Panc1 (cell line): Measurements from ENCODE around the gene ASCC3. TPM values are rescaled to one million over a fixed set of nuclear protein-coding genes. Genes with fewer than 3 reads are reported as not detected.

ENCODE experiments used
- ATAC-seq: fragments of 200-7000 bp; cut with Tn5 transposase; 2 replicates; pipeline ENCODE4 v1.9.1; 2020; ENCODE audit warnings: mild to moderate bottlenecking, moderate library complexity
- BruUV-seq: library from RNA; stranded (reverse); fragments of 400-500 nt; replicated peaks from 2 replicates; lab custom pipeline; 2021; lab: Mats Ljungman, UMichigan
- CTCF ChIA-PET: fragments of 300-600 bp; sonication (Branson Sonifier 250); formaldehyde crosslinking; loops from one replicate; lab custom pipeline; 2022; ENCODE audit warnings: antibody characterized with exemption; lab: Charles Lee
- POLR2A ChIA-PET: fragments of 300-600 bp; sonication (Branson Sonifier 250); formaldehyde crosslinking; loops from one replicate; lab custom pipeline; 2022; ENCODE audit warnings: antibody characterized with exemption; lab: Charles Lee
- DNase-seq: peaks from one replicate; pipeline ENCODE4 v3.0.0-alpha.2; 2010; ENCODE audit warnings: low read depth, low spot score
- H3K27ac ChIP-seq: 2 replicates; pipeline ENCODE4 v1.5.1; 2011; ENCODE audit warnings: mild to moderate bottlenecking, low read length, inconsistent platforms
- H3K27me3 ChIP-seq: fragments of 200-500 bp; sonication (Bioruptor generic); 2 replicates; pipeline ENCODE4 v1.6.0; 2014; ENCODE audit warnings: low read length, inconsistent platforms; ENCODE audit not compliant: control insufficient read depth, insufficient read depth
- H3K36me3 ChIP-seq: fragments of 200-500 bp; sonication (Bioruptor generic); 2 replicates; pipeline ENCODE4 v1.5.1; 2014; ENCODE audit warnings: inconsistent platforms, mild to moderate bottlenecking, low read length, moderate library complexity; ENCODE audit not compliant: control insufficient read depth, insufficient read depth
- H3K4me1 ChIP-seq: 2 replicates; pipeline ENCODE4 v1.5.1; 2011; ENCODE audit warnings: inconsistent platforms, mild to moderate bottlenecking, low read length, moderate library complexity; ENCODE audit not compliant: control insufficient read depth, insufficient read depth
- H3K4me3 ChIP-seq, 2 experiments: 2 replicates each; pipeline ENCODE4 v1.5.1; 2011 to 2012; ENCODE audit warnings: low read depth in 2 of 2, low read length in 2 of 2, mild to moderate bottlenecking in 2 of 2, inconsistent platforms in 1 of 2, moderate library complexity in 1 of 2
- H3K9me3 ChIP-seq: fragments of 200-500 bp; sonication (Bioruptor generic); 2 replicates; pipeline ENCODE4 v1.5.1; 2014; ENCODE audit warnings: low read depth, mild to moderate bottlenecking, inconsistent platforms, low read length, moderate library complexity; ENCODE audit not compliant: control insufficient read depth, insufficient read depth
- POLR2AphosphoS5 ChIP-seq: IDR thresholded peaks from 2 replicates; pipeline ENCODE4 v1.6.1; 2012; ENCODE audit warnings: mild to moderate bottlenecking, low read depth, low read length, moderate library complexity
- SIN3A ChIP-seq: IDR thresholded peaks from 2 replicates; pipeline ENCODE4 v1.6.1; 2012; ENCODE audit warnings: low read depth, mild to moderate bottlenecking, low read length, moderate library complexity, borderline replicate concordance; ENCODE audit not compliant: insufficient read depth
- TCF7L2 ChIP-seq: IDR thresholded peaks from 2 replicates; pipeline ENCODE4 v1.6.1; 2011; ENCODE audit warnings: mild to moderate bottlenecking, low read depth, low read length, inconsistent platforms
- in situ Hi-C: cut with HindIII; loops from 2 replicates; pipeline ENCODE4 v1.10.0; 2016; ENCODE audit warnings: low sequenced_read_pairs, low pct_unique_long_range_greater_than_20kb
- intact Hi-C: fragments of 100-400 bp; cut with micrococcal nuclease; formaldehyde crosslinking; loops from one replicate; pipeline ENCODE4 v1.10.0; 2022; ENCODE audit not compliant: unreplicated experiment
- total RNA-seq: library from RNA; stranded (reverse); gene quantifications from one replicate; pipeline ENCODE4 v1.2.1, GENCODE V29; 2021; ENCODE audit not compliant: unreplicated experiment
- TF ChIP-seq, protein P1 (sequence below), 2 experiments: IDR thresholded peaks; 2 replicates each; pipeline ENCODE4 v1.6.1; 2011 to 2012; ENCODE audit warnings: low read depth in 2 of 2, control low read depth in 1 of 2, low read length in 1 of 2, mild to moderate bottlenecking in 1 of 2, moderate library complexity in 1 of 2; ENCODE audit not compliant: insufficient read depth in 1 of 2
- TF ChIP-seq, protein P2 (sequence below): fragments of 450-650 bp; IDR thresholded peaks from 2 replicates; pipeline ENCODE4 v1.5.1; 2017; ENCODE audit warnings: mild to moderate bottlenecking

The ASCC3 gene
- total RNA-seq, 1 experiment from 2014 or later = 46.9 TPM

DNA sequence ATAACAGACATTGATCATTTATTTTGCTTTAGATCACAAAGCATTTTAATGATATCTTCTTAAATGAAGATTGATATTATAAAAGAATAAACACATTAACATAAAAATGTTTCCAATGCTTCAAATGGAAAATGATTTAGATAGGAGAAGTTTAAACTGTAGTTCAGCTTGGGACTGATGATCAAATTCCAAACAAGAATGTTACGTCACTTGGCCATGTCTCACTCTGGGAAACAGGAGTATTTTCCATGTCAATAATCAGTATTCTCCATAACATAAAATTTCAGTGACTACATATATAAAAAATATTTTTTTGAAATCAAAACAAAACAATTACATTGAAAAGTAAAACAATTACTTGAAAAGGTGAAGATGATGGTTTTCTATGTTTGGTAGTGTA lies 363.5 kb downstream of the ASCC3 start:
- H3K36me3 ChIP-seq = no peaks in the 10 kb centered on the region
- H3K27ac ChIP-seq = no peak overlapping the region
- H3K9me3 ChIP-seq = no peaks in the 10 kb centered on the region
- intact Hi-C loops (no loop called here), in situ Hi-C loops (no loop called here)
- CTCF ChIA-PET = no interaction called here
- H3K27me3 ChIP-seq = no peaks in the 10 kb centered on the region
- ATAC-seq (no peak), DNase-seq (no peak)
- H3K4me3 ChIP-seq = no peak overlapping the region
- peaks cover 8% of the 10 kb centered on the region; the same call in 1 of the 2 replicates for H3K4me1 ChIP-seq
- TF ChIP-seq POLR2AphosphoS5 (no peak), SIN3A (no peak), TCF7L2 (no peak)
- TF ChIP-seq, protein P1, sequence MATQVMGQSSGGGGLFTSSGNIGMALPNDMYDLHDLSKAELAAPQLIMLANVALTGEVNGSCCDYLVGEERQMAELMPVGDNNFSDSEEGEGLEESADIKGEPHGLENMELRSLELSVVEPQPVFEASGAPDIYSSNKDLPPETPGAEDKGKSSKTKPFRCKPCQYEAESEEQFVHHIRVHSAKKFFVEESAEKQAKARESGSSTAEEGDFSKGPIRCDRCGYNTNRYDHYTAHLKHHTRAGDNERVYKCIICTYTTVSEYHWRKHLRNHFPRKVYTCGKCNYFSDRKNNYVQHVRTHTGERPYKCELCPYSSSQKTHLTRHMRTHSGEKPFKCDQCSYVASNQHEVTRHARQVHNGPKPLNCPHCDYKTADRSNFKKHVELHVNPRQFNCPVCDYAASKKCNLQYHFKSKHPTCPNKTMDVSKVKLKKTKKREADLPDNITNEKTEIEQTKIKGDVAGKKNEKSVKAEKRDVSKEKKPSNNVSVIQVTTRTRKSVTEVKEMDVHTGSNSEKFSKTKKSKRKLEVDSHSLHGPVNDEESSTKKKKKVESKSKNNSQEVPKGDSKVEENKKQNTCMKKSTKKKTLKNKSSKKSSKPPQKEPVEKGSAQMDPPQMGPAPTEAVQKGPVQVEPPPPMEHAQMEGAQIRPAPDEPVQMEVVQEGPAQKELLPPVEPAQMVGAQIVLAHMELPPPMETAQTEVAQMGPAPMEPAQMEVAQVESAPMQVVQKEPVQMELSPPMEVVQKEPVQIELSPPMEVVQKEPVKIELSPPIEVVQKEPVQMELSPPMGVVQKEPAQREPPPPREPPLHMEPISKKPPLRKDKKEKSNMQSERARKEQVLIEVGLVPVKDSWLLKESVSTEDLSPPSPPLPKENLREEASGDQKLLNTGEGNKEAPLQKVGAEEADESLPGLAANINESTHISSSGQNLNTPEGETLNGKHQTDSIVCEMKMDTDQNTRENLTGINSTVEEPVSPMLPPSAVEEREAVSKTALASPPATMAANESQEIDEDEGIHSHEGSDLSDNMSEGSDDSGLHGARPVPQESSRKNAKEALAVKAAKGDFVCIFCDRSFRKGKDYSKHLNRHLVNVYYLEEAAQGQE (IDR thresholded peaks at IDR 0.05; ENCODE audit: insufficient read depth in 1 of 2, low read depth in 2 of 2, low read length in 1 of 2) = no peak
- TF ChIP-seq, protein P2, sequence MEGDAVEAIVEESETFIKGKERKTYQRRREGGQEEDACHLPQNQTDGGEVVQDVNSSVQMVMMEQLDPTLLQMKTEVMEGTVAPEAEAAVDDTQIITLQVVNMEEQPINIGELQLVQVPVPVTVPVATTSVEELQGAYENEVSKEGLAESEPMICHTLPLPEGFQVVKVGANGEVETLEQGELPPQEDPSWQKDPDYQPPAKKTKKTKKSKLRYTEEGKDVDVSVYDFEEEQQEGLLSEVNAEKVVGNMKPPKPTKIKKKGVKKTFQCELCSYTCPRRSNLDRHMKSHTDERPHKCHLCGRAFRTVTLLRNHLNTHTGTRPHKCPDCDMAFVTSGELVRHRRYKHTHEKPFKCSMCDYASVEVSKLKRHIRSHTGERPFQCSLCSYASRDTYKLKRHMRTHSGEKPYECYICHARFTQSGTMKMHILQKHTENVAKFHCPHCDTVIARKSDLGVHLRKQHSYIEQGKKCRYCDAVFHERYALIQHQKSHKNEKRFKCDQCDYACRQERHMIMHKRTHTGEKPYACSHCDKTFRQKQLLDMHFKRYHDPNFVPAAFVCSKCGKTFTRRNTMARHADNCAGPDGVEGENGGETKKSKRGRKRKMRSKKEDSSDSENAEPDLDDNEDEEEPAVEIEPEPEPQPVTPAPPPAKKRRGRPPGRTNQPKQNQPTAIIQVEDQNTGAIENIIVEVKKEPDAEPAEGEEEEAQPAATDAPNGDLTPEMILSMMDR = no peak
- no TSS peak for BruUV-seq
- POLR2A ChIA-PET = no interaction called here

DNA sequence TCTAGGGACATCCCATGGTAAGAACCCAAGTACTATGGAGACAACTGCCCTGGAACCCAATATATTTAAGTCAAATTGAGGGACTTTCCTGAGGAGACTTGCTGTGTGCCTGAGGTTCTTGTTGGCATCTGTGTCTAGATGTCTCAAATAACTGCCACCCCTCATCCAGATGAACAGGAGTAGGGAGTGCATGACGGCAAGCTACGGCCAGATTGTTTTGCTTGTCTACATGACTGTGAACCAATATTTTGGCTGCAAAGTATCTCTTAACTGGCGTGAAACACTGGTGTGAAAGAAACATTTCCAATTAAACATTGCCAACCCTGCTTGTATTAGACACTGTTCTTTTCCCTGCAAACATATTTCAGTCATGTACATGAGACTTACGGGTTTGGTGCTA lies 364.0 kb downstream of the ASCC3 start:
- Histone ChIP-seq H3K27me3 (no peaks in the 10 kb centered on the region), H3K36me3 (no peaks in the 10 kb centered on the region), H3K9me3 (no peaks in the 10 kb centered on the region), H3K27ac (no peak overlapping the region), H3K4me1 (peaks cover 8% of the 10 kb centered on the region; the same call in 1 of the 2 replicates), H3K4me3 (no peak overlapping the region)
- DNase-seq (no peak), ATAC-seq (no peak)
- intact Hi-C loops (no loop called here), in situ Hi-C loops (no loop called here)
- no TSS peak for BruUV-seq
- CTCF ChIA-PET = no interaction called here
- TF ChIP-seq, protein P1 (IDR thresholded peaks at IDR 0.05; ENCODE audit: insufficient read depth in 1 of 2, low read depth in 2 of 2, low read length in 1 of 2) = no peak
- TF ChIP-seq SIN3A (no peak), TCF7L2 (no peak), POLR2AphosphoS5 (no peak)
- TF ChIP-seq, protein P2 = no peak
- POLR2A ChIA-PET = no interaction called here
